Measurements from ENCODE around the gene IQSEC1.

IQSEC1 gene

DNA sequence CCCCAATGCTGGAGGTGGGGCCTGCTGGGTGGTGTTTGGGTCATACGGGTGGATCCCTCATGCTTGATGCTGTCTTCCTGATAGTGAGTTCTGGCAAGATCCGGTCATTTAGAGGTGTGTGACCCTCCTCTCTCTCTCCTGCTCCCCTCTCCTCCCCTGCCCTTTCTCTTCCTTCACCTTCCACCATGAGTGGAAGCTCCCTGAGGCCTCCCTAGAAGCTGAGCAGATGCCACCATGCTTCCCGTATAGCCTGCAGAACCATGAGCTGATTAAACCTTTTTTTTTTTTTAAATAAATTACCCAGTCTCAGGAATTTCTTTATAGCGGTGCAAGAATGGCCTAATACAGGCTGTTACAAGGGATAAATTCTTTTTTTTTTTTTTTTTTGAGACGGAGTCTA, 36.3 kb upstream of the IQSEC1 start:
- no peaks in the 10 kb centered on the region for H3K36me3 Mint-ChIP-seq (ENCODE audit: low read depth)
- H3K4me1 Mint-ChIP-seq: peaks cover 40% of the 10 kb centered on the region
- no peaks in the 10 kb centered on the region for H3K9me3 Mint-ChIP-seq
- no peak overlapping the region for H3K4me3 Mint-ChIP-seq
- TF ChIP-seq, protein P1, sequence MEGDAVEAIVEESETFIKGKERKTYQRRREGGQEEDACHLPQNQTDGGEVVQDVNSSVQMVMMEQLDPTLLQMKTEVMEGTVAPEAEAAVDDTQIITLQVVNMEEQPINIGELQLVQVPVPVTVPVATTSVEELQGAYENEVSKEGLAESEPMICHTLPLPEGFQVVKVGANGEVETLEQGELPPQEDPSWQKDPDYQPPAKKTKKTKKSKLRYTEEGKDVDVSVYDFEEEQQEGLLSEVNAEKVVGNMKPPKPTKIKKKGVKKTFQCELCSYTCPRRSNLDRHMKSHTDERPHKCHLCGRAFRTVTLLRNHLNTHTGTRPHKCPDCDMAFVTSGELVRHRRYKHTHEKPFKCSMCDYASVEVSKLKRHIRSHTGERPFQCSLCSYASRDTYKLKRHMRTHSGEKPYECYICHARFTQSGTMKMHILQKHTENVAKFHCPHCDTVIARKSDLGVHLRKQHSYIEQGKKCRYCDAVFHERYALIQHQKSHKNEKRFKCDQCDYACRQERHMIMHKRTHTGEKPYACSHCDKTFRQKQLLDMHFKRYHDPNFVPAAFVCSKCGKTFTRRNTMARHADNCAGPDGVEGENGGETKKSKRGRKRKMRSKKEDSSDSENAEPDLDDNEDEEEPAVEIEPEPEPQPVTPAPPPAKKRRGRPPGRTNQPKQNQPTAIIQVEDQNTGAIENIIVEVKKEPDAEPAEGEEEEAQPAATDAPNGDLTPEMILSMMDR (IDR thresholded peaks at IDR 0.05): no peak
- peaks cover 34% of the 10 kb centered on the region for H3K27me3 Mint-ChIP-seq (ENCODE audit: low read depth, poor library complexity)
- no peak for DNase-seq
- no peak overlapping the region for H3K27ac Mint-ChIP-seq

DNA sequence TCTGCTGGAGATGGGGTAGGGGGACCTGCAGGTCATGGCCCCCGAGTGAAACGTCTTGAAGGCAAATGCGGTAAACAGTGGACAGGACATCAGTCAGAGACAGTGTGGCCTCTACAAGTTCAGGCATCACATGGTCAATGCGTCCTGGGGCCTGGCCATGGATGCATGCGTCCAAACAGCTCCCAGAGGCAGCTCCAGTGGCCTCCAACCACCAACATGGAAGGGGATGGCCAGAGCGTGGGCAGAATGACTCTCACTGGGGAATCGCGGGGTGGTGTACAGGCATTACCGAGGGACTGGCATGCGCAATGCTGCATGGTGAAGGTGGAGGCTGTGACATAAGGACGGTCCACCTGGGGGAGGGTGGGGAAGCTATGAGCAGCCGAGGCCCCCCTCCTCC, 35.6 kb upstream of the IQSEC1 start:
- Mint-ChIP-seq H3K27ac (no peak overlapping the region), H3K36me3 (ENCODE audit: low read depth) (no peaks in the 10 kb centered on the region), H3K4me1 (peaks cover 40% of the 10 kb centered on the region), H3K27me3 (ENCODE audit: low read depth, poor library complexity) (peaks cover 32% of the 10 kb centered on the region), H3K9me3 (no peaks in the 10 kb centered on the region), H3K4me3 (no peak overlapping the region)
- DNase-seq: no peak
- TF ChIP-seq, protein P1 (IDR thresholded peaks at IDR 0.05): no peak

DNA sequence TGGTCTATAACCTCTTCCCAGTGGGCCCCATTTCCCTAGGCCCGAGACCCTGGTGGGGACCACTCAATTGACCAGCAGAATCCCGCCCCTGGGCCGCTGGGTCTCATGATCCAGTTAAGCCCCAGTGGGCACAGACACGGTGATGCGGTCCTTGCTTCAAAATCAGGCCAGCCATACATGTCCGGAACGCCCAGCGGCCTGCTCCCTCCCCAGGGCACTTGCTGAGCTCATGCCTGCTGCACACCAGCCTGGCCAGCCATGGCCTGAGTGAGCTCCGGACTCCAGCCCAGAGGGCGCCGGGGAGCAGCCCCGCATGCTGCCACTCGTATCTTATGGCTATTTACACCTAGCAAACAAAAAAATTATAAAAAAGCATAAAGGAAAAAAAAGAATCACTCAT, 34.4 kb upstream of the IQSEC1 start:
- no peak for DNase-seq
- H3K9me3 Mint-ChIP-seq: no peaks in the 10 kb centered on the region
- peaks cover 28% of the 10 kb centered on the region for H3K27me3 Mint-ChIP-seq (ENCODE audit: low read depth, poor library complexity)
- no peak overlapping the region for H3K27ac Mint-ChIP-seq
- TF ChIP-seq, protein P1 (IDR thresholded peaks at IDR 0.05): no peak
- peaks cover 40% of the 10 kb centered on the region for H3K4me1 Mint-ChIP-seq
- no peaks in the 10 kb centered on the region for H3K36me3 Mint-ChIP-seq (ENCODE audit: low read depth)
- no peak overlapping the region for H3K4me3 Mint-ChIP-seq

DNA sequence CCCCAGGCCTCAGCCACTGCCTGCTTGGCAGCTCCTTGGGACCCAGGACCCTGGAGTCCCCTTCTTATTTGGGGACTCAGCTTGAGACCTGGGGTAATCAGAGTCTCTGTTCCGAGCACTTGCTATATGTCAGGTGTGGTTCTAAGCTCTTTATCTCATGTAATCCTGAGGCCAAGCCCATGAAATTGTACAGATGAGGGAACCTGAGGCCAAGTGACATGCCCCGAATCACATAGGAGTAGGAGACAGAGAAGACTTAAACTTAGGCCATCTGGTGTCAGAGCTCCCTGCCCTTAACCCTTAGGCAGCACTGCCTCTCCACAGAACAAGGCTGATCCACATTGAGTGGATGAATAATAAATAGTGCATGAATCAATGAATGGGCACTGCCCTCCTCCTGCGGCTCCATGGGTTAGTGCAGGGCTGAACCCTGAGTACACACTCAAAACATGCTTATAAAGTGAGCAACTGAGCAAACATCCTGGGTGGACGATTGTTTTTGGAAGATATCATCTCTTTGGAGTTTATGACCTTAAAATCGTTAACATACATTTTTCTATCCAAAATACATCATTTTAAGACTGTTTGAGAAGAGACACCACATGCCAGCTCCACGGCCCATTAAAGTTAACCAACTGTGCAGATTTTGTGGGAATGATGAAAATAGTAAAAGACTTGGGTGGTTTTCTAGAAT, 33.2 kb upstream of the IQSEC1 start:
- Mint-ChIP-seq H3K4me3 (no peak overlapping the region), H3K4me1 (peaks cover 33% of the 10 kb centered on the region)
- no peak for DNase-seq

DNA sequence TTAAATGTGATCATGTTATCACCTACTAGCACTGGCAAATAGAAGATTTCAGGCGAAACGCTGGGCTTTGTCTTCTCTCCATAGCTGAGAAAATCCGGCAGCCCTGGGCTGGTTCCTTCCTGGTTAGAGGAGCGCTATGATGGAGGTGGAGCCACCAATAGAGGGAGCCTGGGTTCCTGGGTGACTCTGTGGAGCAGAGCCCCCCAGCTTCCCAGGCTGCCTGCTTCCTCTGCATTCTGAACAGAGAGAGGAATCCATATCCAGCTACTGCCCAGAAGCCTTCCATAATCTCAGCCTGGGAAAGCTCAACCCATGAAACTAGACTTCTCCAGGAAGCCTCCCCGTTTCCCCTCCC, 32.6 kb upstream of the IQSEC1 start:
- DNase-seq: no peak
- TF ChIP-seq, protein P1 (IDR thresholded peaks at IDR 0.05): no peak
- peaks cover 26% of the 10 kb centered on the region for H3K27me3 Mint-ChIP-seq (ENCODE audit: low read depth, poor library complexity)
- H3K36me3 Mint-ChIP-seq (ENCODE audit: low read depth): no peaks in the 10 kb centered on the region
- peaks cover 33% of the 10 kb centered on the region for H3K4me1 Mint-ChIP-seq
- no peak overlapping the region for H3K4me3 Mint-ChIP-seq
- H3K27ac Mint-ChIP-seq: no peak overlapping the region
- no peaks in the 10 kb centered on the region for H3K9me3 Mint-ChIP-seq

More for the DNA sequence above, 33.2 kb upstream of the IQSEC1 start:
- no peak overlapping the region for H3K27ac Mint-ChIP-seq
- H3K27me3 Mint-ChIP-seq (ENCODE audit: low read depth, poor library complexity): peaks cover 27% of the 10 kb centered on the region
- TF ChIP-seq, protein P1 (IDR thresholded peaks at IDR 0.05): no peak
- H3K9me3 Mint-ChIP-seq: no peaks in the 10 kb centered on the region
- no peaks in the 10 kb centered on the region for H3K36me3 Mint-ChIP-seq (ENCODE audit: low read depth)

DNA sequence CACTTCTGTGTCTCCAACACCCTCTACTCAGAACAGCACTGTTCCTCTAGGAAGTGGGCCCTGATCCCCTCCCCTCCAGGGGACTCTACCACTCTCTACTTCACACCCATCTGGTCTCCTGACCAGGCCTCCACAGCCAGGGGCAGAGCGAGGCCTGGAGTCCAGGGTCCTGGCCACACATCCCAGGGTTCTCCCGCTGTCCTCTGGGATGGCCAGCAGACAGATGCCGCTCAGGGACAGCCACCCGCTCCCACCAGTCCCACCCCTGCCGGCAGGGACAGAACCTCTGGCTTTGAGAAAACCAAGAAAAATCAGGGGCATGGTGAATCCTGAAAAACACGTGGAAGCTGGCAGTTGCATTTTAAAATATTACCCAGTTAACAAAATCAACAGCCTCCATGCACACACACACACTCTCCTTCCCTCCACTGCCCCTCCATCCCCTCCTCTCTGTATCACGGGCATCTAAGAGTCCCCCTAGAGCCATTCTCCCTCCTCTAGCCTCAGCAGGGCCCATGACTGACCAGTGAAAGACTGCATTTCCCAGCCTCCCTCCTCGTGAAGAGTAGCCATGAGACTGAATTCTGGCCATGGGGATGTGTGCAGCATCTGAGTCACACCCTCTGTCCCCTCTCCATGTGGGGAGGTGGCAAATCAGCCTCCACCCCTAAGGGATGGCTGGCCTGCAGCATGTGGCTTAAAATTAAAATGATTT, 32.1 kb upstream of the IQSEC1 start:
- no peak for DNase-seq
- peaks cover 27% of the 10 kb centered on the region for H3K27me3 Mint-ChIP-seq (ENCODE audit: low read depth, poor library complexity)
- TF ChIP-seq, protein P1 (IDR thresholded peaks at IDR 0.05): no peak
- H3K9me3 Mint-ChIP-seq: no peaks in the 10 kb centered on the region
- peaks cover 31% of the 10 kb centered on the region for H3K4me1 Mint-ChIP-seq
- H3K27ac Mint-ChIP-seq: no peak overlapping the region
- H3K36me3 Mint-ChIP-seq (ENCODE audit: low read depth): no peaks in the 10 kb centered on the region
- no peak overlapping the region for H3K4me3 Mint-ChIP-seq

Measured in nephron progenitor cell (in vitro differentiated cells).